H1 (cell line): ENCODE data around the gene CNR2.

Experiments used
- CHD2 ChIP-seq: IDR thresholded peaks from 2 replicates; pipeline ENCODE4 v1.6.1; 2012; ENCODE audit warnings: low read length, improper control_type of control experiment
- RFX5 ChIP-seq: IDR thresholded peaks from 2 replicates; pipeline ENCODE4 v1.6.1; 2011; ENCODE audit warnings: low read depth, low read length, improper control_type of control experiment, borderline replicate concordance
- SUZ12 ChIP-seq: fragments of 200-600 bp; sonication (generic); IDR thresholded peaks from 2 replicates; pipeline ENCODE4 v1.6.1; 2012; ENCODE audit warnings: mild to moderate bottlenecking, inconsistent platforms, low read length, moderate library complexity, mixed read lengths
- TF ChIP-seq, protein P1 (sequence below), 3 experiments: IDR thresholded peaks; 1 replicate in 2 of 3; 2 replicates in 1 of 3; pipeline versions ENCODE4 v1.5.1 to v1.6.1; 2011; ENCODE audit warnings: low read length in 3 of 3, mild to moderate bottlenecking in 3 of 3, inconsistent platforms in 2 of 3, low read depth in 1 of 3, moderate library complexity in 1 of 3; ENCODE audit not compliant: insufficient read depth in 1 of 3; ENCODE audit errors: control extremely low read depth in 1 of 3

DNA sequence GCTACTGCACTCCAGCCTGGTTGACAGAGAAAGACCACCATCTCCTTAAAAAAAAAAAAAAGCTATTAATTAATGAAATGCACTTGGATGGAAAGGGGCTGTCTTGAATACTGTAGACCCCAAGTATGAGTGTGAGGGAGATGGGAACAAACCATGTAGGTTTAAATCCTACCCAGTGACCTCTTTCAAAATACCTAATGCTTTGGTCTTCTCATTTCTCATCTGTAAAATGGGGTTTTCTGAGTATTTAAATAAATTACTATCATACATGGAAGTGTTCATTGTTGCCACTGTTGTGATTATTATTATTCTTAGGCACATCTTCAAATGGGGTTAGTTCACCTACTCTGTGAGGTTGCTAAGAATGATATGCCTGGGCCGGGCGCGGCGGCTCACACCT is 27.9 kb downstream of the CNR2 start:
- TF ChIP-seq RFX5 (no peak), SUZ12 (no peak), CHD2 (no peak)
- TF ChIP-seq, protein P1, sequence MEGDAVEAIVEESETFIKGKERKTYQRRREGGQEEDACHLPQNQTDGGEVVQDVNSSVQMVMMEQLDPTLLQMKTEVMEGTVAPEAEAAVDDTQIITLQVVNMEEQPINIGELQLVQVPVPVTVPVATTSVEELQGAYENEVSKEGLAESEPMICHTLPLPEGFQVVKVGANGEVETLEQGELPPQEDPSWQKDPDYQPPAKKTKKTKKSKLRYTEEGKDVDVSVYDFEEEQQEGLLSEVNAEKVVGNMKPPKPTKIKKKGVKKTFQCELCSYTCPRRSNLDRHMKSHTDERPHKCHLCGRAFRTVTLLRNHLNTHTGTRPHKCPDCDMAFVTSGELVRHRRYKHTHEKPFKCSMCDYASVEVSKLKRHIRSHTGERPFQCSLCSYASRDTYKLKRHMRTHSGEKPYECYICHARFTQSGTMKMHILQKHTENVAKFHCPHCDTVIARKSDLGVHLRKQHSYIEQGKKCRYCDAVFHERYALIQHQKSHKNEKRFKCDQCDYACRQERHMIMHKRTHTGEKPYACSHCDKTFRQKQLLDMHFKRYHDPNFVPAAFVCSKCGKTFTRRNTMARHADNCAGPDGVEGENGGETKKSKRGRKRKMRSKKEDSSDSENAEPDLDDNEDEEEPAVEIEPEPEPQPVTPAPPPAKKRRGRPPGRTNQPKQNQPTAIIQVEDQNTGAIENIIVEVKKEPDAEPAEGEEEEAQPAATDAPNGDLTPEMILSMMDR (IDR thresholded peaks at IDR 0.05; ENCODE audit: control extremely low read depth in 1 of 3, insufficient read depth in 1 of 3, low read depth in 1 of 3, low read length in 3 of 3), result no peak
